Dedifferentiated amniotic fluid mesenchymal stem cell (primary cell): Measurements from ENCODE around the gene ABTB2.

ENCODE experiments used
- DNase-seq: peaks from one replicate; pipeline ENCODE4 v3.0.0-alpha.2; 2016; ENCODE audit errors: extremely low spot score

The ABTB2 gene

DNA sequence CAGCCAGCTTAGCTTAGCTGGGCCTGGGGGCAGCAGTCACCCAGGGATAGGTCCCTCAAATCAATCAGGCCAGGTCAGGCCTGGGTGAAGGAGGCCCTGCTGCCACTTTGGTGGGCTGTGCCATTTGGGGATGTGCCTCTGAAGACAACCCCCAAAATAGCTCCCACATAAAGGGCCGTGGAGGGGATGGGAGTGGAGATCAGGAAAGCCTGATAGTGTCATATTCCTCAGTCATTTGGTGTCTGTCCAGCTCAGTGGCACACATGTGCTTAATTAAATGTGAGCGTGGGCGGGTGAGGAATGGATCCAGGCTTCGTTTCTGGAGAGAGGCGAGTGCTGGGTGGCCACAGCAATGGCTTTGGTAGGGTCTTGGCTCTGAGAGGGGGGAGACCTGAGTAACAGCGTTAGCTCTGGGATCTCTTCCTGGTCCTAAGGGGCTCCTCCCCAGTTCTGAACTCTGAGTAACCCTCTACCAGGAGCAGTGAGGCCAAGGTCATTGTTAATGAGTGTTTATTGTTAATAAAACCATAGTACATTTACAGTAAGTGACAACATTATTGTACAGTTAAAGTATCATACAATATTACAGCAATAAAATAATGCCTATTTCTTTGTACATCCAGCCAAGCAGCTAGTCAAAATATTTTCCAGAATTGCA lies 207.2 kb downstream of the ABTB2 start:
- DNase-seq, result peak; percentile 38

DNA sequence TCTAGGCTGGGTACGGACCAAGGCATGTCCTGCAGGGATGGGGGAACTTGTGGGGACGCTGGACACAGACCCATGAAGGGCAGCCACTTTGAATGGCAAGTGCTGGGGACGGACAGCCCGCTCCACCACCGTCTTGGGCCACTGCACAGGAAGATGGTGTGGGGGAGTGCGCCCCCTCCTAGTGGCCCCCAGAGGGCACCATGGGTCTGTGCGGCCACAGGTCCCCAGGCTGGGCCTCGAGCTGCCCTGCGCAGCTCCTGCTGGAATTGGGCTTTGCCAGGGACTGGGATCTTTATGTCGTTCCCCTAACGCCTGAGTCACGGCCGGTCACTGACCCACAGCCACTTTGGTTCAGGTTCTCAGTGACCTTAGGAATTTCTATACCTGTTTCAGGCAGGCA lies 208.0 kb downstream of the ABTB2 start:
- DNase-seq, result no peak

DNA sequence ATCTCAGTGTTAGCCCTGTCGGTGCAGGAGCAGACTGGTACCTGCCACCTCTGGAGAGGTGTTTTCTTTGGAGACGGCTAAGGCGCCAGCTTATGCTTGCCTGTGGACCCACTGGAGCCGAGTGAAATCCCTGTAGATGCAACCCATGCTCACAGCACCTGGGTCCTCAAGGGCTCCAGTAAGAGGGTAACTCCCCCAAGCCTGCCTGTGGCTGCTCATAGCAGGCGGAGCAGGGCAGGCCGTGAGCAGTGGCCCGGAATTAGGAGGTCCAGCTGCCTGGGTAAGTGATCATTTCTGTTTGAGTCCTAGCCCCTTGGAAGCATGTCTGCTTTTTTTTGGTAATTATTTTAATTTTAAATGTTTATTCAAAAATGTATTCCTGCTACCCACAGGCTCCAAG lies 208.5 kb downstream of the ABTB2 start:
- DNase-seq, result no peak

DNA sequence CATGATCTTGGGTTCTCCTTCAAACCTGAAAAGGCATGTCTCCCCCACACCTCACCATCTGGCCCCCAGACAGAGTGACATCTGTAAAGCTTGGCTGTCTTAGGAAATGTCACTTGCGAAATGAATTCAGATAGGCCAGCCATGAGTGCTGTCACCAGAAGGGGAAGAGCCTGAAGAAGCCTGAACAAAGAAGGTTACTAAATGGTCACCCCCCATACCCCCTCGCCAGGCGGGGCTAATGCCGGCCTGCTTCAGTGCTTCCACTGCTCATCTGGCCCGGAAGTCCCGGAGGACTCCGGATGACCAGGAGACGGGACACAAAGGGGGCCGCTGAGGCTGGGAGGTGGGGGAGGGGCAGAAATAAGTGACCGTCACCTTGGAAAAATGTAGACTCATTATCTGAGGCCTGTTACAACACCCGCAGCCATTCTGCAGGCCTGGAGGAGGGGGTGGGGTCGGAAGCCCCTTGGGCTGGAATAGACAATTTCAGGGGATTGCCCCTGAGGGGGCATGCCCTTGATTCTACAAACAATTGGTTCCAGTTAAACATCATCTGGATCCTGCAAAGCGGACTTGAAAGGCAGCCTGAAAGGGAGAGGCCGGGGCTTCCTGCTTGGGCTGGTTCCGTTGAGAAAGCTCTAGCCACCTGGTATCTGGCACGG lies 209.2 kb downstream of the ABTB2 start:
- no peak for DNase-seq

DNA sequence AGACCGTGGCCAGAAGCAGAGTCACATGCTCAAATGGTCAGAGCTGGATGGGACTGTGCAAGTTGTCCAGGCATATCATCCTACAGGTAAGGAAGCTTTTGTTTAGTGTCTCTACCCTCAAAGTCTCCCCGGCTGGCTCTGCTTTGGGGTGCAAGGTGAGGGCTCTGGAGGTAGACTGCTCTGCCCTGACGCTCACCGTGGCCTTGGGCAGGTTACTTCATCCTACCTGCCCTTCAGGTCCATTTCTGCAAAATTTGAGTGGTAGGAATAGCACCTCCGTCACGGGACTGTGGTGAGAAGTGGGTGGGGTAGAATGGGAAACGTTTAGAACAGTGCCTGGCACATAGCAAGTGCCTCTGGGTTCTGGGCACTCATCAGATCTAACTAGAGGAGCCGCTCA lies 210.2 kb downstream of the ABTB2 start:
- no peak for DNase-seq

DNA sequence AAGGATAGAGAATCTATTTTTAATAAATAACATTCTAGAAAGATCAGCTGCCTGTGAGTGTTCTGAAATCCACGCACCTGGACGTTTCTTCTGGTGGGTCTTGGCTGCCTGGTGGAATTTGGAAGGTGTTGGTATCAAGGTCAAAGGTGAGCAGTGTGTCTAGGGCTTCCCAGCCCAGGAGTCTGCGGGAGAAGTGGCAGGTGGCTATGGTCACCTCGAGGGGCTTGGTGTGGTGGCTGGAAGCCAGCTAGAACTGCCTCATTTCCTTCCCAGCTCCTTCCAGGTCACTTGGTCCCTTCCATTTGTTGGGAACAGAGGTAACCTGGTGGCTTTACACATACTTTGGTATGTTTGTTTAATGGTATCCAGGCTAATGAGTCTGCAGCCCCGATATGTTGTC lies 210.9 kb downstream of the ABTB2 start:
- no peak for DNase-seq

DNA sequence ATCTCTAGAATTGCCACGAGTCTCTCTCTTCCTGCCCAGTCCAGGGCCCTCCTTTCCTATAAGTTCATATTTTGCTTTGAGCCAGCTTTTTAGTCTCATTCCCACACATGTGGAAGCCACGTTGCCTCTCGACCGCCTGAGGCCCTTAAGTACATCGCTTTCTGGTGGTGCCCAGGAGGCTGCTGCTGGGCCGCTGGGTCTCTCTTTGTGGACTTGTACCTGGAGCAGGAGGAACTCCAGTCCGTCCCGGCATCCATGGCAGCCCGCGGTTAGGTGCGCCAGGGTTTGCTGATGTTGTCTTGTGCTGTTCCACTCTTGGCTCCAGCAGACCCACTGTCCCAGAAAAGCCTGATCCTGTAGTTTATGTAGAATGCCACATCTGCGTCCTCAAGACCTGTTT lies 211.4 kb downstream of the ABTB2 start:
- DNase-seq, result no peak

DNA sequence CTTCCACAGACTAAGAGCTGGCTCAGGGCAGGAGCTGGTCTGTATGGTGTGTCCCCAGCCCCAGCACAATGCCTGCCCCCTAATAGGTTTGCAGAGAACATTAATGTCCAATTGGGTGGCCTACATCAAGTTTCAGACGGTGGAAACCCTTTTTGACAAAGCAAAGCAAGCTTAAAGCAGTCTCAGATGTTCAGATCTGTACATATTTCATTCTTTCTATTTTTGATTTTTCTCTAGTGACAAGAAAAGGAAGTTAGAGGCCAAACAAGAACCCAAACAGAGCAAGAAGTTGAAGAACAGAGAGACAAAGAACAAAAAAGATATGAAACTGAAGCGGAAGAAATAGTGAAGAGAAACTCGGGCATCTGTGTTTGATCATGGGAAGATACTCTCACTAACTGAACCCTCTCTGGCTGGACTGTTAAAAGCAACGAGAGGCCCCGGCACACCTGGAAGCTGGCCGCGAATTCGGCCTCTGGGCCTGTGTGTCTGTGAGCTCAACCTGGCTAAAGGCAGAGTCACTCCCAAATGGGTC lies 211.9 kb downstream of the ABTB2 start:
- no peak for DNase-seq

DNA sequence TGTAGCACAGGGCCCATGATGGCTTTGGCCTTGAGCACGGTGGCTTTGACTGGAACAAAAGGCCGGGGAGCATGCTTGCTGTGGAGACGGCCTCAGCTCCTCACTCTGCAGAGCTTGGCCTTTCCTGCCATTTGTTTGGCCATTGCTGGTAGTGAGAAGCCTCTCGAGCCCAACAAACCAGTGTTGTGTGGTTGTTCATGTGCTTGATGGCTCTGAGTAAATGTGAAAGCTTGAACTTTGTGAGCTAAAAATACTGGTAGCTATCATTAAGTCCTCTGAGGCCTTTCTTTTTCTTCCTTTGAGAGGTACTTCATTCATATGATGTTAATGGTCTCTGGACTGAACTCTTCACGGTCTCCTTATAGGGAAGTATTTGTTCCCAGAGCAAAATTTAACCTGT lies 212.7 kb downstream of the ABTB2 start:
- no peak for DNase-seq

DNA sequence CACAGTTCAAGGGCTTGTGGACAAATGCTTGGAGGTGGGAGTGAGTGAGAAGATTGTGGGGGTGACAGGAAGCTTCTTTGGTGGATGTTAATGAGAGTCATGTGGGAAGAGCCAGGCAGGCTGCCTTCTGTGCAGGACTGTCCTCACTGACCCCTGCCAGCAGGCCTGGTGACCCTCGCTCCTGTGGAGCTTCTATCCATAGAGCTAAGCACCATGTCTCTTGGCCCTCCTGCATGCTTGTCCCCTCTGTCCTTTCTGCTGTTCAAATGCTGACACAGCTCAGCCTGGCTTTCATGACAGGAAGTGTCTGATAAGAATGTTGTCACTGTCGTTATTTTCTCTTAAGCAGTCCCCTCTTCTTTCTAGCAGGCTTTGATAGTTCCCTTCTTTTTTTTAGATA lies 214.8 kb downstream of the ABTB2 start:
- DNase-seq, result no peak

DNA sequence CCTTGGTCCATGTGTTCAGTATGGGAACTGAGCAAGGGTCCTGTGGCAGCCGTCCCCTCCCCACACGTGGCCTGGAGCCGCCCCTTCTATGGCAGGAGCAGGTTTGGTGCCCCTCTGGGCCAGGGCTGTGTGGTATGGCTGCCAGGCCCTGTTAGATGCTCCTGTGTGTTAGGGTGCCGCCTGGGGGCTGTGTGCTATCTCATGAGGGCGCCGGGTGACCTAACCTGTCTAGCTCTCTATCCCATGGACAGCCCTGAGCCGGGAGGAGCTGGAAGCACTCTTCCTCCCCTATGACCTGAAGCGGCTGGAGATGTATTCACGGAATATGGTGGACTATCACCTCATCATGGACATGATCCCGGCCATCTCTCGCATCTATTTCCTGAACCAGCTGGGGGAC lies 217.7 kb downstream of the ABTB2 start:
- no peak for DNase-seq

DNA sequence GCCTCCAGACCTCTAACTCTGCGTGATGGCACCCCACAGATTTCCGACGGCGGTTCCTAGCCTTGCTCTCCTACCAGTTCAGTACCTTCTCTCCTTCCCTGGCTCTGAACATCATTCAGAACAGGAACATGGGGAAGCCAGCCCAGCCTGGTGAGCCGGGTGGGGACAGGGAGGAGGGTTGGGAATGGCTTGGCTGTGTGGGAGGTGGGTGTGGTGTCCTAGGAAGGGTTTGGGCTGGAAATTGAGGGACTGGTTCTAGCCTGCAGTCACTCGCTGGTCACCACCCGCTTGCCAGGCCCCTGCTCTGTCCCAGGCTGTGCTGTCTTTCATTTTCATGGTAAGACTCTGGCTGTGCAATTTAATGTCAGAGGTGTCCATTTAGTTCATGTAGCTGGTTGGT lies 218.5 kb downstream of the ABTB2 start:
- no peak for DNase-seq

DNA sequence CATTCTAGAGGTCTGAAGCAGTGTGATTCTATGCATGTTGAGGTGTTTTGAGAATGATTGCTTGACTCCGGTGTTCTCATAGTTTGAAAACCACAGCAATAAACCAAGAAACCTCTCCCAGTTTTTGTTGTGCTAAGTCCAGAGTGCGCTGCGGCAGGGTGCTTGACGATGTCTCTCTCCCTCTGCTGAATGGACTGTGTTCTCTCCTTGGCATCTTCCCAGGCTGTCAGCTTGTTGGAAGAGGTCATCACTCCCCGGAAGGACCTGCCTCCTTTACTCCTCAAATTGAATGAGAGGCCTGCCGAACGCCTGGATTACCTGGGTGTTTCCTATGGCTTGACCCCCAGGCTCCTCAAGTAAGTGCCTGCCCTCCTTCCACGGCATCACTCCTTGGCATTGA lies 221.4 kb downstream of the ABTB2 start:
- DNase-seq, result no peak

DNA sequence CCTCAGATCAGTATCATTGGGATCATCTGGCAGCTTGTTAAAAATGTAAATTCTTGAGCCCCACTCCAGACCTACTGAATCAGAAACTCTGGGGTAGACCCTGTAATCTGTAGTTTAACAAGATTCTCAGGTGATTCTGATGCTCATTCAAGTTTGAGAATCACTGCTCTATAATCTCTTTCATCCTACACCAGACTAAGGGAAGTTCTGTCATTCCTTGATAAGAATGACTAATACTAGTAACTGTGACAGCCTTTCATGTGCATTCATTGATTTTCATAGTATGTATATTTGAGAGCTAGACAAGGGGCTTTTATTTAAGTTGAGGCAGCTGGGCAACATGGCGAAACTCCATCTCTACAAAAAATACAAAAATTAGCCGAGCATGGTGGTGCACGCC lies 222.4 kb downstream of the ABTB2 start:
- no peak for DNase-seq

DNA sequence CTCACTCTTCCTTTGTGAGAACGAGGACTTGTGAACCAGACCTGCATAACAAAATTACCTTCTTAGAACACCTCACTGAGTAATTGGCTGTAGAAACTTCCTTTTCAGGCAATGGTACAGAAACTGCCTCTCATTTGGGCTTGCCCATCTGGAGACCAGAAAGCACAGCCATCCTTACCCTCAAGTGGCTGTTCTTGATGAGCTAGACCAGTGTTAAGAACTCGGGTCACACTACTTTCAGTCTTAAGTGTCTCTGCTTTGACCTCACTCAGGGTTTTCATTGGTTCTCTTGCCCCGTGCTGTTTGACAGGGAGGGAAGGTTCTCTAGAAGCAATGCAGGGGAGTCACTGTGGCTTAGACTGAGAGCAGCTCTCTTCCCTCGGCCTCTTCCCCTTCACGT lies 223.0 kb downstream of the ABTB2 start:
- DNase-seq, result no peak

DNA sequence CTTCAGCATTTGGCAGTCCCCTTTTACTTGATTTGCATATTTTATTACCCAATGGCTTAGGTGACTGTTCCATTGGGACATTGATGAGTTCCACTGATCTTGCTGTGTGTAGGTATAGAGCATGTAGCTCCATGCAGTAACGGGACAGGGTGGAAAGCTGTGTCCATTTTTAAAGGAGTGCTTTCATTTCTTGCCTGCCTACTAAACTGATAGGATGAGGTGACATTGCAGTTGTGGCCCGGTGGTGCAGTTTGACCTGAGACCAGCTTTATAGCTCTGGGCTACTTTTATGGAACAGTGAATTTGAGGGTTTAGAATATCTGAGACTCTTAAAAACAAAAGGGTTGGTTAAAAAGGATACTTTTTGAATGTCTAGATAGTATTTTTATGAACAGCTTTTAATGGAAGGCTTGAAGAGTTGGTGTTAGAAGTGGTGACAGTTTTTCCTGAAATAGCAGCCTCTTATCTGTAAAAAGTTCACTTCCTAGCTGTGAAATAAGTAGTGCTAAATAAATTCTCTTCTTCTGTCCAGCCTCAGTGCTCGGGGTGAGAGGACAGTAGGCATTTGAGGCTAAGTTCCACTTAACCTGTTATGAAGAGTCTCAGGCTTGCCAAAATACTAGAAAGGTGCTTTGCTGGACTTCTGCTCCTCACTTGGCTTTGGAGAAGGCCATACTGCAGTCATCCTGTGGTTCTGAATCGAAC lies 225.4 kb downstream of the ABTB2 start:
- DNase-seq, result no peak

DNA sequence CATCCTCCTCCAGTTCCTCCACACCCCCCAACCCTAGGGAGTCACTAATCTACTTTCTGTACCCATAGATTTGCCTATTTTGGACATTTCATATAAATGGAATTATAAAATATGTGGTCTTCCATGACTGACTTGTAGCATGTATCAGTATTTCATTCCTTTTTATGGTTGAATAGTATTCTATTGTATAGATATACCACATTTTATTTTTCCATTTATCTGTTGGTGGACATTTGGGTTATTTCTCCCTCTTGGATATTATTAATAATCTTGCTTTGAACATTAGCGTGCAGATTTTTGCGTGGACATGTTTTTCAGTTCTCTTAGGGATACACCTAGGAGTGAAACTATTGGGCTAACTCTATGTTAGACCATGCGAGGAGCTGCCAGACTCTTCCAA lies 229.0 kb downstream of the ABTB2 start:
- DNase-seq, result no peak

DNA sequence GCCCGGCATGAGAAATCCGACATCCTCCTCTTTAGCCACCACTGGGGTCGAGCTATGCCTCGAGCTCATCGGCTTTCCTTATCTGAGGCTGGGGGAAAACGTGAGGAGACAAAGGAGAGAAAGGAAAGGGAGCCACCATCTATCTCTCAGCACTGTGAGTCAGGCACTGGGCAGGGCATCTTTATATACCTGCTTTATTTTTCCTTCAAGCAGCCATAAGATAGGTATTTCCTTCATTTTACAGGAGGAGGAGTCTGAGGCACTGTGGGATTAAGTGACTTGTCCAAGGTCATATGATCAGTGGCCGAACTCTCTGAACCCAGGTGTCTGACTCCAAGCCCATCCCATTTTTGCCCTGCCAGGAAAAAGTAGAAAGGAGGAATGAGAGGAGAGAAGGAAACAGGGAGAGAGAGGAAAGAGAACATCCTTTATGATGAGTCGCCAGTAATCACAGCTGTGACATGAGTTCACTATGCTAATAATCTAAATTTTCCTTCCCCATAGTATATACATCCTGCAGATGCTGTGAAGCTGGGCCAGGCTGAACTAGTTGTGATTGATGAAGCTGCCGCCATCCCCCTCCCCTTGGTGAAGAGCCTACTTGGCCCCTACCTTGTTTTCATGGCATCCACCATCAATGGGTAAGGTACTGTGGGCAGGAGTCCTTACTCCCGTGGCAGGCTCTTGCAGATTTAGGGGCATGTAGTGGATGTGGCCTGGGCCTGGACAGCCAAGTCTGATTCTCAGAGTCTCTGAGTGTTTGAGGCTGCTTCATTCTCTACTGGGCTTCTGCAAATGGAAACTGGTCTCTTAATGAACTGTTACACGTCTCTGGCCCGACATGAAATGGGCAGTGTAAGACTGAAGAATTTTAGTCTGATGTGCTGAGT lies 230.6 kb downstream of the ABTB2 start:
- no peak for DNase-seq

DNA sequence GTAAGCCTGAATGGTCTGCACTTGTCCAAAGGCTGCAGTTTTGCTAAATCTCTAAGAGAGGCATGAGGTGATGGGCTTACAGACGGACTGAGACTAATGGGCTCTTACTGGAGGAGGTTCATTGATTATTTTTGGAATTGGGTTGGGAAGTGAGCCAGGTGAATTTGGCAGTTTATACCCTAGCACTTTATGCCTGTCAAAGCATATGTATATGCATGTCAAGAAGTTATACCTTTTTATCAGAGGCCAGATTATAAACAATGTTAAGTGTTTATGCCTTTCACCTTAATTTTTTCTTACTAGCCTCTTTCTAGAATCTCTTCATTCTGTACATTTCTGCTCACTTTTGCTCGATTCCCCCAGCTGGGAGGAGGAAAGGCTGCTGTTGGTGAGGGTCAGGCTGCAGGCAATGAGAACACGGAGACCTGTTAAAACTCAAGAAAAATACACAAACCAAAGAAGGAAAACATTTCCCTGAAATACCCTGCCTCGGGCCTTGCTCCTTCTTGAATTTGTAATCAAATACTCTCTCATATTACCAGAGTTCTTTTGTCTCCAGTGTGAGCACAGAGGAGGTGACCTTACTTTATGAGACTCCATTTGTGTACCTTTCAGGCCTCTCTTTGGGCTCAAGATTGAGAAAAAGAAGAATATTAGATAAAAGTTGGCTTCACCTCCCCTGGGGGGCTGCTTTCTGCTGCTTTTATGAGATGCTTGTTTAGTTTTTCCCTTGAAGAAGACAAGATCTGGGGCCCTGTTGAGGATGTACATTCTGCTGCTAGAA lies 232.7 kb downstream of the ABTB2 start:
- DNase-seq, result no peak

DNA sequence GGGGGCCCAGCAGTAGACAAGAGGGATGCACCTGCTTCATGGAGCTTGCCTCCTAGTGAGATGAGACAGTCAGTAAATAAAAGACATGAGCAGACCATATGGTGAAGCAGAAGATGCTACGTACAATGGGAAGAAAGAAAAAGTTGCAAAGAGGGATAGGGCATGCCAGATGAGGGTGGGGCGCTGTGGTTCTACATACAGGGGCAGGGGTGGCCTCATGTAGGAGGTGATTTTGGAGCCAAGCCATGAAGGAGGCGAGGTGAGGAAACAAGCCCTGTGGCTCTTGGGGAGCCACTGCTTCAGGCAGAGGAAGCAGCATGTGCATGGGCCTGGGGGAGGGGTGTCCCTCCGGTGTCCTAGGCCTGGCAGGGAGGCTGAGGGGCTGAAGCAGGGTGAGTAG lies 237.2 kb downstream of the ABTB2 start:
- DNase-seq, result no peak

DNA sequence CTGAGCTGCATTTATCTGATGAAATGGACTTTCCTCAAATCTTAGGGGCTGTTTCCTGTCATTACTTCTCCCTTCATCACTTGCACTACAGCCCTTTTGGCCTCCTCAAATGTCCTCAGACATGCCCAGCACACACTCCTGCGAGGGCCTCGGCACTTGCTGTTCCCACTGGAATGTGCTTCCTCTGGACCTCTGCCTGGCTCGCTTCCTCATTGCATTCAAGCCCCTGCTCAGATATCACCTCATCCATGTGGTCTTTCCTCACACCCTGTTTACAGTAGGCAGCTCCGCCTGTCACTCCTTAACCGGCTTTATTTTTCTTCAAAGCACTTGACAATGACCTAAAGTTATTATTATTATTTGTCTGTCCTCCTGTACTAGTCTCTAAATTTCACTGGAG lies 243.3 kb downstream of the ABTB2 start:
- DNase-seq, result no peak
